Trophoblast cell (in vitro differentiated cells and primary cell): Measurements from ENCODE around the gene AHCYL2.

Experiments used
- DNase-seq, 2 donors: peaks; one replicate each; pipeline ENCODE4 v3.0.0-alpha.2; 2016
- H2AFZ ChIP-seq: 2 replicates; pipeline ENCODE4 v1.6.1; 2013; ENCODE audit warnings: low read length, moderate library complexity, mild to moderate bottlenecking; ENCODE audit not compliant: insufficient read depth, poor library complexity
- H2AK5ac ChIP-seq: 2 replicates; pipeline ENCODE4 v1.6.1; 2013; ENCODE audit warnings: mild to moderate bottlenecking, low read length
- H2BK120ac ChIP-seq: 2 replicates; pipeline ENCODE4 v1.6.1; 2013; ENCODE audit warnings: low read length, mild to moderate bottlenecking, moderate library complexity; ENCODE audit not compliant: insufficient read depth, poor library complexity
- H2BK12ac ChIP-seq: 2 replicates; pipeline ENCODE4 v1.6.1; 2013; ENCODE audit warnings: mild to moderate bottlenecking, low read length, moderate library complexity
- H2BK5ac ChIP-seq: 2 replicates; pipeline ENCODE4 v1.6.1; 2013; ENCODE audit warnings: low read length, low read depth, moderate library complexity, mild to moderate bottlenecking; ENCODE audit not compliant: poor library complexity
- H3K14ac ChIP-seq: 2 replicates; pipeline ENCODE4 v1.6.1; 2013; ENCODE audit warnings: mild to moderate bottlenecking, low read length
- H3K18ac ChIP-seq: 2 replicates; pipeline ENCODE4 v1.6.1; 2013; ENCODE audit warnings: mild to moderate bottlenecking, low read length
- H3K23ac ChIP-seq: 2 replicates; pipeline ENCODE4 v1.6.1; 2013; ENCODE audit warnings: low read length
- H3K27ac ChIP-seq: 2 replicates; pipeline ENCODE4 v1.5.1; 2013; ENCODE audit warnings: low read depth, mild to moderate bottlenecking, inconsistent platforms, low read length, moderate library complexity
- H3K27me3 ChIP-seq: 2 replicates; pipeline ENCODE4 v1.6.1; 2013; ENCODE audit warnings: inconsistent platforms, mild to moderate bottlenecking, low read length, moderate library complexity; ENCODE audit not compliant: insufficient read depth
- H3K36me3 ChIP-seq, 2 experiments: 1 replicate in 1 of 2; 2 replicates in 1 of 2; pipeline ENCODE4 v1.6.1; 2013; ENCODE audit warnings: low read length in 2 of 2, mild to moderate bottlenecking in 2 of 2, moderate library complexity in 1 of 2; ENCODE audit not compliant: insufficient read depth in 2 of 2, control insufficient read depth in 1 of 2
- H3K4ac ChIP-seq: 2 replicates; pipeline ENCODE4 v1.6.1; 2013; ENCODE audit warnings: low read depth, mild to moderate bottlenecking, low read length, moderate library complexity
- H3K4me1 ChIP-seq, 2 experiments: 1 replicate in 1 of 2; 2 replicates in 1 of 2; pipeline ENCODE4 v1.6.1; 2013; ENCODE audit warnings: low read length in 2 of 2, mild to moderate bottlenecking in 2 of 2, moderate library complexity in 1 of 2; ENCODE audit not compliant: insufficient read depth in 2 of 2, control insufficient read depth in 1 of 2
- H3K4me2 ChIP-seq: 2 replicates; pipeline ENCODE4 v1.6.1; 2013; ENCODE audit warnings: inconsistent platforms, mild to moderate bottlenecking, low read length, moderate library complexity
- H3K4me3 ChIP-seq: 2 replicates; pipeline ENCODE4 v1.5.1; 2013; ENCODE audit warnings: mild to moderate bottlenecking, low read depth, low read length, inconsistent platforms
- H3K79me1 ChIP-seq: one replicate; pipeline ENCODE4 v1.6.1; 2013; ENCODE audit warnings: low read length
- H3K79me2 ChIP-seq: 2 replicates; pipeline ENCODE4 v1.6.1; 2013; ENCODE audit warnings: low read length, mild to moderate bottlenecking; ENCODE audit not compliant: control insufficient read depth, insufficient read depth, poor library complexity
- H3K9ac ChIP-seq: 2 replicates; pipeline ENCODE4 v1.6.1; 2013; ENCODE audit warnings: mild to moderate bottlenecking, low read length
- H3K9me3 ChIP-seq: 2 replicates; pipeline ENCODE4 v1.6.1; 2013; ENCODE audit warnings: low read depth, mild to moderate bottlenecking, control low read depth, inconsistent platforms, low read length; ENCODE audit not compliant: insufficient read depth
- H4K12ac ChIP-seq: 2 replicates; pipeline ENCODE4 v1.6.1; 2013; ENCODE audit warnings: low read depth, mild to moderate bottlenecking, low read length, moderate library complexity
- H4K8ac ChIP-seq: 2 replicates; pipeline ENCODE4 v1.6.1; 2013; ENCODE audit warnings: low read depth, mild to moderate bottlenecking, low read length, moderate library complexity
- H4K91ac ChIP-seq: one replicate; pipeline ENCODE4 v1.6.1; 2013; ENCODE audit warnings: low read depth, mild to moderate bottlenecking, low read length, moderate library complexity
- WGBS: extraction: QIAGEN DNeasy Blood & Tissue Kit; methylation state at CpG from one replicate; pipeline ENCODE4 v1.1.7; 2013; ENCODE audit warnings: missing lambda C conversion rate; ENCODE audit not compliant: insufficient read length, insufficient coverage; ENCODE audit errors: extremely low coverage; 5-methylcytosine and 5-hydroxymethylcytosine counted together

AHCYL2 gene

GRCh38 chr7:129438281-129438838 is 213.5 kb downstream of the AHCYL2 start:
- Histone ChIP-seq H3K27ac (no peak overlapping the region), H2BK5ac (no peak overlapping the region), H3K9me3 (no peaks in the 10 kb centered on the region), H3K4me2 (no peak overlapping the region), H4K12ac (no peak overlapping the region), H2BK120ac (no peak overlapping the region), H3K36me3 (no peaks in the 10 kb centered on the region), H3K79me2 (no peaks in the 10 kb centered on the region), H3K4me1 (peaks cover 2 to 5% of the 10 kb centered on the region in 2 experiments), H2AFZ (no peak overlapping the region), H3K14ac (no peak overlapping the region), H3K4ac (no peak overlapping the region), H3K27me3 (peaks cover 3% of the 10 kb centered on the region), H3K79me1 (peaks cover 2% of the 10 kb centered on the region), H4K8ac (no peak overlapping the region), H4K91ac (no peak overlapping the region), H2AK5ac (no peak overlapping the region), H3K9ac (no peak overlapping the region), H3K23ac (no peak overlapping the region), H2BK12ac (no peak overlapping the region), H3K4me3 (no peak overlapping the region), H3K18ac (no peak overlapping the region)
- no peak for DNase-seq
- no CpG with 5 or more reads among the region's 6 CpGs for WGBS

GRCh38 chr7:129438839-129439651 is 214.2 kb downstream of the AHCYL2 start:
- H3K27me3 ChIP-seq = peaks cover 3% of the 10 kb centered on the region
- H3K4me1 ChIP-seq = peaks cover 0 to 3% of the 10 kb centered on the region in 2 experiments
- no peak overlapping the region for H4K91ac ChIP-seq
- H3K23ac ChIP-seq = no peak overlapping the region
- no peak overlapping the region for H3K14ac ChIP-seq
- peaks cover under 1% of the 10 kb centered on the region for H3K79me1 ChIP-seq
- H3K4me3 ChIP-seq = no peak overlapping the region
- no peak overlapping the region for H3K4me2 ChIP-seq
- no peak overlapping the region for H3K27ac ChIP-seq
- no peaks in the 10 kb centered on the region for H3K9me3 ChIP-seq
- no peak overlapping the region for H2BK12ac ChIP-seq
- H2BK120ac ChIP-seq = no peak overlapping the region
- no peak overlapping the region for H4K8ac ChIP-seq
- no peak overlapping the region for H4K12ac ChIP-seq
- H2AK5ac ChIP-seq = no peak overlapping the region
- no peak overlapping the region for H3K4ac ChIP-seq
- DNase-seq = peak in 1 of 2 donors; percentile 3
- no CpG with 5 or more reads among the region's 5 CpGs for WGBS
- H3K9ac ChIP-seq = no peak overlapping the region
- no peaks in the 10 kb centered on the region for H3K79me2 ChIP-seq
- no peak overlapping the region for H2BK5ac ChIP-seq
- no peak overlapping the region for H3K18ac ChIP-seq
- no peaks in the 10 kb centered on the region for H3K36me3 ChIP-seq
- no peak overlapping the region for H2AFZ ChIP-seq

DNA sequence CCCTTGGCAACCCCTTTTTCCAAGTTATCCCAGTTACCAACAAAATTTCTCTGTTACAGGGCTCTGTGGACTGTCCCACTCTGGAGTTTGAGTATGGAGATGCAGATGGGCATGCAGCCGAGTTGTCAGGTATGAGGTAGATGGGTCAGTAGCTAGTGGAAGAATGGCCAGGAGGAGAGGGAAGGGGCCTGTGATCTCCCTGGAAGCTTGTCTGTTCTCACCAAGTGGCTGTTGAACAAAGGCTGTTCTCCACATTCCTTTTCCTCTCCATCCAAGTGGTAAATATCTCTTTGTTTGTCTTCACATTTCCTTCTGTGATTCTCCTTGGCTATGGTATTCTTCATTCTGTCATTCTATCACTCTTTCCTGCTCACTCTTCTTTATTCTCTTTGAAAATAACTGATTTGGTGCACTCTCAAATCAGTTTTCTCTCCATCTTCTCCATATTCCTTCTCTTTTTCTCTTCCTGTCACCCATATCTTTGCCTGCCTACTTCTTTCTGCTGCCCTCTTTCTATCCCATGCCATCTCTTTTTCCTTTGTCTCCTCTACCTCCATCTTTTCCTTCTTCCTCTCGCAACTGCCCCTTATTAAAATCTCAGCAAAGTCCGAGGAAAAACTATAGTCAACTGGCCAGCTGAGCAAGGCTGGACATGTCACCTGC is 215.3 kb downstream of the AHCYL2 start:
- Histone ChIP-seq H3K23ac (no peak overlapping the region), H4K91ac (no peak overlapping the region), H2BK12ac (no peak overlapping the region), H4K8ac (no peak overlapping the region), H3K4ac (no peak overlapping the region), H4K12ac (no peak overlapping the region), H3K4me2 (no peak overlapping the region), H3K27me3 (peaks cover 1% of the 10 kb centered on the region), H3K4me1 (no peaks in the 10 kb centered on the region), H3K4me3 (no peak overlapping the region), H3K79me2 (no peaks in the 10 kb centered on the region), H2BK5ac (no peak overlapping the region), H3K14ac (no peak overlapping the region), H2AK5ac (no peak overlapping the region), H3K9ac (no peak overlapping the region), H3K18ac (no peak overlapping the region), H2AFZ (no peak overlapping the region), H3K36me3 (no peaks in the 10 kb centered on the region), H2BK120ac (no peak overlapping the region), H3K9me3 (no peaks in the 10 kb centered on the region), H3K79me1 (no peaks in the 10 kb centered on the region), H3K27ac (no peak overlapping the region)
- 100% methylated on average over 1 of the region's 3 CpGs for WGBS
- DNase-seq = no peak

DNA sequence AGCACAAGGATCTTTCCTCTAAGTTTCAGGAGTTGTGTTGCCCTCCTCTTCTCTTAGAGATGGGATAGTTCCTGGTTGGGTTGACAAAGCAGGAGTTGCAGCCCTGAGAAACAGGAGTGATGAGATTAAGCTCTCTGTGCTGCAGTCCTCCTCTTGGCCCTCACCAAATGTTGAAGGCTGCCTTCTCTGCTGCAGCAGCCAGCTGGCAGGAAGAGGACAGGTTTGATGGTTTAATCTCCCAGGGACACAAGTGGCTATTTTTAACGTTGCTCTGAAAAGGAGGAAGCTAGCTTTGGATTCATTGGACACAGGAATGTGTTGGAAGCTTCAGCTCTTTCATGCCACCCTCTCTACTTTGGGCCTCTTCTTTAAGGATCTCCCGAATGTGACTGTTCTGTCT is 218.8 kb downstream of the AHCYL2 start:
- no peak for DNase-seq
- no CpG with 5 or more reads among the region's 2 CpGs for WGBS
- no peaks in the 10 kb centered on the region for H3K27me3 ChIP-seq
- H3K4me3 ChIP-seq = no peak overlapping the region
- no peak overlapping the region for H2BK120ac ChIP-seq
- no peak overlapping the region for H3K4ac ChIP-seq
- H3K79me2 ChIP-seq = no peaks in the 10 kb centered on the region
- H2AFZ ChIP-seq = no peak overlapping the region
- peaks cover 0 to 2% of the 10 kb centered on the region in 2 experiments for H3K36me3 ChIP-seq
- H3K27ac ChIP-seq = no peak overlapping the region
- no peak overlapping the region for H3K9ac ChIP-seq
- H2BK12ac ChIP-seq = no peak overlapping the region
- no peaks in the 10 kb centered on the region for H3K79me1 ChIP-seq
- no peak overlapping the region for H2AK5ac ChIP-seq
- H4K12ac ChIP-seq = no peak overlapping the region
- H3K4me1 ChIP-seq = no peaks in the 10 kb centered on the region
- H3K9me3 ChIP-seq = no peaks in the 10 kb centered on the region
- no peak overlapping the region for H2BK5ac ChIP-seq
- no peak overlapping the region for H3K23ac ChIP-seq
- H4K8ac ChIP-seq = no peak overlapping the region
- no peak overlapping the region for H3K18ac ChIP-seq
- no peak overlapping the region for H3K4me2 ChIP-seq
- H4K91ac ChIP-seq = no peak overlapping the region
- H3K14ac ChIP-seq = no peak overlapping the region
